Epithelial cell of alveolus of lung (primary cell): ENCODE results near the gene KIF19. TPM values are rescaled to one million over a fixed set of nuclear protein-coding genes. Genes with fewer than 3 reads are reported as not detected.

Experiments
- total RNA-seq: library from RNA; depleted of rRNA; stranded (reverse); fragments of >200 nt; gene quantifications from 2 replicates; pipeline ENCODE4 v1.2.1, GENCODE V29; 2015

Gene KIF19, protein sequence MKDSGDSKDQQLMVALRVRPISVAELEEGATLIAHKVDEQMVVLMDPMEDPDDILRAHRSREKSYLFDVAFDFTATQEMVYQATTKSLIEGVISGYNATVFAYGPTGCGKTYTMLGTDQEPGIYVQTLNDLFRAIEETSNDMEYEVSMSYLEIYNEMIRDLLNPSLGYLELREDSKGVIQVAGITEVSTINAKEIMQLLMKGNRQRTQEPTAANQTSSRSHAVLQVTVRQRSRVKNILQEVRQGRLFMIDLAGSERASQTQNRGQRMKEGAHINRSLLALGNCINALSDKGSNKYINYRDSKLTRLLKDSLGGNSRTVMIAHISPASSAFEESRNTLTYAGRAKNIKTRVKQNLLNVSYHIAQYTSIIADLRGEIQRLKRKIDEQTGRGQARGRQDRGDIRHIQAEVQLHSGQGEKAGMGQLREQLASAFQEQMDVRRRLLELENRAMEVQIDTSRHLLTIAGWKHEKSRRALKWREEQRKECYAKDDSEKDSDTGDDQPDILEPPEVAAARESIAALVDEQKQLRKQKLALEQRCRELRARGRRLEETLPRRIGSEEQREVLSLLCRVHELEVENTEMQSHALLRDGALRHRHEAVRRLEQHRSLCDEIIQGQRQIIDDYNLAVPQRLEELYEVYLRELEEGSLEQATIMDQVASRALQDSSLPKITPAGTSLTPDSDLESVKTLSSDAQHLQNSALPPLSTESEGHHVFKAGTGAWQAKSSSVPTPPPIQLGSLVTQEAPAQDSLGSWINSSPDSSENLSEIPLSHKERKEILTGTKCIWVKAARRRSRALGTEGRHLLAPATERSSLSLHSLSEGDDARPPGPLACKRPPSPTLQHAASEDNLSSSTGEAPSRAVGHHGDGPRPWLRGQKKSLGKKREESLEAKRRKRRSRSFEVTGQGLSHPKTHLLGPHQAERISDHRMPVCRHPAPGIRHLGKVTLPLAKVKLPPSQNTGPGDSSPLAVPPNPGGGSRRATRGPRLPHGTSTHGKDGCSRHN
- total RNA-seq = 0.26 and 0.56 TPM in 2 replicates

GRCh38 chr17:74325743-74326379 lies at the start of gene KIF19:
TSS of gene KIF19 (plus strand) at chr17:74326226. CDS start at chr17:74326350, 124 bp downstream.

GRCh38 chr17:74361230-74362068 lies 35.4 kb downstream of the KIF19 start, which contains the start of gene BTBD17:
TSS of gene BTBD17 (minus strand) at chr17:74361868. CDS start at chr17:74361819, 49 bp downstream.

DNA sequence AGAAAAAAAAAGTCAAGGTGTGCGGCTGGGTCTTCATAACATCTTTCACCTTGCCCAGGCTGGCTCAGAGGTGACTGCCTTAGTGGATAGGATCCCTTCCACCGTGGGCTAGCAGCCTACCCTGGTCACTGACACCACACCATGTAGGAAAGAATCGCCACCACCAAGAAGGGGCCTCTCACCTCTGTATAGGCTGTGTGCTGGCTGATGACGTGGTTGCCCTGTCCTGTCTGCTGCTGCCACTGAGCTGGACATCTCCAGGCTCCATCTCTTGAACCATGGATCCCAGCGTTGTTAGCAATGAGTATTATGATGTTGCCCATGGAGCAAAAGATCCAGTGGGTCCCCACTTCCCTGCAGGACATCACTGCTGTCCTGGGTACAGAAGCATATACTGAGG lies 41.2 kb downstream of the KIF19 start, which contains the start of gene GPR142:
GPR142 (plus strand) TSS at position 301 of the 400 bp plus-strand sequence. CDS start 2,035 bp downstream, outside the sequence.

Other genes starting within 250 kb of the KIF19 start
- gene RPL38, start 122.5 kb upstream of the KIF19 start, total RNA-seq = 562 and 652 TPM in 2 replicates
- 5.0 and 6.0 TPM in 2 replicates for gene TTYH2, start 112.7 kb upstream of the KIF19 start, total RNA-seq
- not detected in 2 replicates for gene DNAI2, start 52.0 kb upstream of the KIF19 start, total RNA-seq
- gene BTBD17, start 35.6 kb downstream of the KIF19 start, total RNA-seq = not detected in 2 replicates
- not detected in 2 replicates for gene GPR142, start 41.3 kb downstream of the KIF19 start, total RNA-seq
- 6.7 and 11.2 TPM in 2 replicates for gene GPRC5C, start 105.9 kb downstream of the KIF19 start, total RNA-seq
- not detected in 2 replicates for gene CD300A, start 140.4 kb downstream of the KIF19 start, total RNA-seq
- gene CD300LB, start 205.2 kb downstream of the KIF19 start, total RNA-seq = not detected in 2 replicates
- not detected in 2 replicates for gene CD300C, start 219.9 kb downstream of the KIF19 start, total RNA-seq
- gene CD300H, start 241.3 kb downstream of the KIF19 start, total RNA-seq = not detected in 2 replicates